ENCODE measurements around the gene KIF1A. TPM values are rescaled to one million over a fixed set of nuclear protein-coding genes. Genes with fewer than 3 reads are reported as not detected.

KIF1A gene
- total RNA-seq, 1 donor from 2014 or later, result 48.9 TPM

- Mint-ChIP-seq H3K4me3 (no peak overlapping the region), H3K9me3 (no peaks in the 10 kb centered on the region), H3K27ac (no peak overlapping the region), H3K4me1 (peaks cover 2% of the 10 kb centered on the region), H3K27me3 (ENCODE audit: low read depth) (no peaks in the 10 kb centered on the region), H3K36me3 (peaks cover 7% of the 10 kb centered on the region)
- TF ChIP-seq CTCF (IDR thresholded peaks at IDR 0.05; ENCODE audit: unreplicated experiment), result no peak
- DNase-seq (ENCODE audit: low spot score in 2 of 2, unreplicated experiment in 2 of 2), result no peak
These were observed 83.5 kb downstream of the KIF1A start for GRCh38 chr2:240736281-240737250.

- peaks cover 2% of the 10 kb centered on the region for H3K4me1 Mint-ChIP-seq
These were observed 84.5 kb downstream of the KIF1A start for GRCh38 chr2:240735476-240735875.

GRCh38 chr2:240734756-240735155 lies 85.3 kb downstream of the KIF1A start:
- Mint-ChIP-seq H3K4me3 (no peak overlapping the region), H3K36me3 (peaks cover 7% of the 10 kb centered on the region)

More at GRCh38 chr2:240735476-240735875, 84.5 kb downstream of the KIF1A start:
- no peaks in the 10 kb centered on the region for H3K27me3 Mint-ChIP-seq (ENCODE audit: low read depth)
- H3K36me3 Mint-ChIP-seq, result peaks cover 7% of the 10 kb centered on the region
- no peak for DNase-seq (ENCODE audit: low spot score in 2 of 2, unreplicated experiment in 2 of 2)
- no peaks in the 10 kb centered on the region for H3K9me3 Mint-ChIP-seq
- no peak overlapping the region for H3K27ac Mint-ChIP-seq
- no peak overlapping the region for H3K4me3 Mint-ChIP-seq
- TF ChIP-seq CTCF (IDR thresholded peaks at IDR 0.05; ENCODE audit: unreplicated experiment), result no peak

GRCh38 chr2:240733803-240734495 lies 86.1 kb downstream of the KIF1A start:
- no peak for DNase-seq (ENCODE audit: low spot score in 2 of 2, unreplicated experiment in 2 of 2)
- Mint-ChIP-seq H3K9me3 (no peaks in the 10 kb centered on the region), H3K27ac (no peak overlapping the region)

More at GRCh38 chr2:240734756-240735155, 85.3 kb downstream of the KIF1A start:
- H3K27me3 Mint-ChIP-seq (ENCODE audit: low read depth), result no peaks in the 10 kb centered on the region
- H3K9me3 Mint-ChIP-seq, result no peaks in the 10 kb centered on the region
- peaks cover 2% of the 10 kb centered on the region for H3K4me1 Mint-ChIP-seq
- H3K27ac Mint-ChIP-seq, result no peak overlapping the region
- no peak for DNase-seq (ENCODE audit: low spot score in 2 of 2, unreplicated experiment in 2 of 2)
- no peak for TF ChIP-seq CTCF (IDR thresholded peaks at IDR 0.05; ENCODE audit: unreplicated experiment)

More at GRCh38 chr2:240733803-240734495, 86.1 kb downstream of the KIF1A start:
- Mint-ChIP-seq H3K4me1 (peaks cover 2% of the 10 kb centered on the region), H3K27me3 (ENCODE audit: low read depth) (no peaks in the 10 kb centered on the region), H3K36me3 (no peaks in the 10 kb centered on the region), H3K4me3 (no peak overlapping the region)
- no peak for TF ChIP-seq CTCF (IDR thresholded peaks at IDR 0.05; ENCODE audit: unreplicated experiment)

Data from mesothelial cell of epicardium (in vitro differentiated cells).